GM19099 (cell line): ENCODE results near the gene CBFA2T2.

ENCODE experiments used
- POLR2A ChIP-seq: IDR thresholded peaks from 3 replicates; pipeline ENCODE4 v1.6.1; 2011; ENCODE audit warnings: low read depth; ENCODE audit not compliant: insufficient read length; ENCODE audit errors: extremely low read depth

Gene CBFA2T2

DNA sequence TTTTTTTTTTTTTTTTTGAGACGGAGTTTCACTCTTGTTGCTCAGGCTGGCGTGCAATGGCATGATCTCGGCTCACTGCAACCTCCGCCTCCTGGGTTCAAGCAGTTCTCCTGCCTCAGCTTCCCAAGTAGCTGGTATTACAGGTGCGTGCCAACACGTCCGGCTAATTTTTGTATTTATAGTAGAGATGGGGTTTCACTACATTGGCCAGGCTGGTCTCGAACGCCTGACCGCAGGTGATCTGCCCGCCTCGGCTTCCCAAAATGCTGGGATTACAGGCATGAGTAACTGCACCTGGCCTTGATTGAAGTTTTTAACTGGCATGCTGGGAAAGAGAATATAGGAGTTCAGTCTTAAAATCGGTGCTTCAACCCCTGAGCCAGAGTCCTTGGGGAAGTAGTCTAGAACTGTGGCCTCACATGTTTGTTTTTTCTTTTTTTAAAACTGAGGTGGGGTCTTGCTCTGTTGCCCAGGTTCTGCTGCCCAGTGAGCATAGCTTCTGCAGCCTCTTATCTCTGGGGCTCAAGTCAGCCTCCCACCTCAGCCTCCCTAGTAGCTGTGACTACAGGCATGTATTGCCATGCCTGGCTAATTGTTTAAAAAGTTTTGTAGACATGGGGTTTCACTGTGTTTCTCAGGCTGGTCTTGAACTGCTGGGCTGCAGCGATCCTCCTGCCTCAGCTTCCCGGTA, 3.3 kb downstream of the CBFA2T2 start:
- TF ChIP-seq POLR2A: no peak

DNA sequence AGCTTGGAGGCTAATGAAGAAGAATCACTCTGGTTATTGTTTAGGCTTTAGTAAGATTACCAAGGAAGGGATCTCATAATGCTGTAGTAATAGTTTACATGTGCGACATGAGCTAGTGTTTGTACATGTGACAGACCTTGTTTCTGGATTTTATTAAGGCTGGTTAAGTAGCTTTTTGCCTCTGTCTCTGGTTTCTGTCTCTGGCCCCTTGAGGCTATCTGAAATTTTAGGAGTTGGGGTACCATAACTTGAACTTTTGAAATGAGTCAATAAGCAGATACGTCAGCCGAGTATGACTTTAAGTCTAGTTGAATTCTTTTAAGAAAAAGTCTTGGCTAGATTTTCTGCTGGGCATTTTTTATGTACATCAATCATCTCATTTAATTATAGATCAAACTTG, 9.5 kb downstream of the CBFA2T2 start:
- TF ChIP-seq POLR2A: no peak

DNA sequence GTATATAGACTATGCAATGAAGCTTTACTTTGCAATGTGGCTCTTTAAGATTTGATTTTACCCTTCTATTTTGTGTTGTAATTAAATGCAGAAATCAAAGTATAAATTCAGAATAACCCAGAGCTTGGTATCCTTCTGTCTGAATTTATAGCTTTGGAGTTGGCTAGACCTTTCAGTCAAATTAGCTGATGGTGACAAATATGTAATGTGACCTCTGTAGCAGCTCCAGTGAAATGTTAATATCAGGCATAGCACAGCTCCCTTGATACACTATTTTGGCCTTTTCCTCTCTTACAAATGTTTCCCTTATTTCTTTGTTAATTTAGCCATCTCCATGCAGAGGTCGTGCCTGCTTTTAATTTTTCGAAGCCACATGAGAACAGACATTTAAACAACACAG, 11.1 kb downstream of the CBFA2T2 start:
- TF ChIP-seq POLR2A: no peak

DNA sequence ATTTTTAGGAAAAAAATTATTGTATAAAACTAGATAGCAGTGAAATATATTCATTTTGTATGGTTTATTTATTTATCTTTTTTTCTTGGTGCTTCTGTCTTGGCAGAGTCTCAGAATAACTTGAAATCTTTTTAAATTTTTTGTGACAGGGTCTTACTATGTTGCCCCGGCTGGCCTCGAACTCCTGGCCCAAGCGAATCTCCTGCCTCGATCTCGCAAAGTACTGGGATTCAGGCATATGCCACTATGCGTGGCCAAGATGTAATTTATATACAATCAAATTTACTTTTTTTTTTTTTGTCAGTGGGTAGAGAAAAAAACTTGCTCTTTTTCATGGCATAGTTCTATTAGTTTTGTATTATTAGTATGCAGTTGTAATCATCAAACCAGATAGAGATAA, 13.7 kb downstream of the CBFA2T2 start:
- TF ChIP-seq POLR2A: no peak

DNA sequence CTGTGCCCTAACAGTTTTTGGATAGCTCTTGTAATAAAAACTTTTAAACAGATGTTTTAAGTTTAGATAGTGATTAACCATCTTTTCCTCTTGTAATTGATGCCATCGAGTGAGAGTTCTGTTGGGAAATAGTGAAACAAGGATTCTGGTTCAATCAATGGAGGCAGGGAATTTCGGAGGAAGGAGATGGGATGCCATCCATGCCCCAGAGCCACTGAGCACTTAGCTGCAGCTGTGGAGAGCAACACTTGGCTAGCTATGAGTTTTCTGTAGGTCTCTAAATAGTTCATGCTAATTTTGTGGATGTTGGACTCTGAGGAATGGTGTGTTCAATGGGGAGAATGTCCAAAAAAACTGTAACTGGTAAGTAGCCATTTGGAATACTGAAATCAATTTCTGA, 16.7 kb downstream of the CBFA2T2 start:
- TF ChIP-seq POLR2A: no peak

DNA sequence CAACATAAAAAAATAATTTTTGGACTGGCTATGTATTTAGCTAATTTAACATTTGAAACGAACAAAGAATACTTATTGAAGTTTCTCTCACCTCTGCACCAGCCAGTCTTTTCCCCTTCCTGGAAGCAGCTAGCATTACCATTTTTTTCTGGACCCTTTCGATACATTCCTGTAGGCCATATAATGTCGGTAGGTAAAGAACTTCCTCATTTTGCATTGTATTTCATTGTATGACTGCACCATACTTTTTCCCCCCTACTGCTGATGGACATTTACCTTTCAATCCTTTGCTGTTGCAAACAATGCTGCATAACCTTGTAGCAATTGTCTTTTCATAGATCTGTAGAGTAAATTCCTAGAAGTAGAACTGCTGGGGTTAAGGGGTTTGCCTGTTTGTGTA, 17.6 kb downstream of the CBFA2T2 start:
- no peak for TF ChIP-seq POLR2A

DNA sequence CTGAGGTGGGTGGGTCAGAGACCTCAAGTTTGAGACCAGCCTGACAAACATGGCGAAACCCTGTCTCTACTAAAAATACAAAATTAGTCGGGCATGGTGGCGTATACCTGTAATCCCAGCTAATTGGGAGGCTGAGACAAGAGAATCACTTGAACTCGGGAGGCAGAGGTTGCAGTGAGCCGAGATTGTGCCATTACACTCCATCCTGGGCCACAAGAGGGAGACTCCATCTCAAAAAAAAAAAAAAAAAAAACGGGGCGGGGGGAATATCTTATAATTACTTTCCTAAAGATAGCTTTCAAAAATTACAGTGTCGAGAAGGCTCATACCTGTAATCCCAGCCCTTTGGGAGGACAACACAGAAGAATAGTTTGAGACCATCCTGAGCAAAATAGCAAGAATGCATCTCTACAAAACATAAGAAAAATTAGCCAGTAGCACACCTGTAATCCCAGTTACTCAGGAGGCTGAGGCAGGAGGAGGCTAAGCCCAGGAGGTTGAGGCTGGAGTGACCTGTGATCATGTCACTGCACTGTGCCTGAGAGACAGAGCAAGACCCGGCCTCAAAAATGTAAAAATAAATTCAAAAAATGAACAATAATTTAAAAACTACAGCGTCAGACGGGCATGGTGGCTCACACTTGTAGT, 25.8 kb downstream of the CBFA2T2 start:
- TF ChIP-seq POLR2A: no peak

DNA sequence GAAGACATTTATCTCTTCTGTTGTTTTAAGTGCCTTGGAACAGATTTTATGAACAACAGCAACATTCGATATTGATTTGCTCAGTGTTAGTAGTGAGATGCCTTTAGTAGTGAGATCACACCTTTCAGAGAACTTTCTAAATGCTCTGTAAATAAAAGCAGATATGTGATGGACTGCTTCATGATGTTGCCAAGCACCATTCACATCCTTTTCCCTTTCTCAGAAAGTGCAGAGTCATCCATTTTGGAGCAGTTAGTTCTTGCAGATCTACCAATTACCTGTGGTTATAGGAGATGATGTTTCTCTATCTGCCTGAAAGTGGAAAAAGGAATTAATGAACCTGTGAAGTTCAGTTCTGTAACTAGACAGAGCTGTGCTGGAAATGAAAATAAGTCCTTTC, 27.0 kb downstream of the CBFA2T2 start:
- TF ChIP-seq POLR2A: no peak

DNA sequence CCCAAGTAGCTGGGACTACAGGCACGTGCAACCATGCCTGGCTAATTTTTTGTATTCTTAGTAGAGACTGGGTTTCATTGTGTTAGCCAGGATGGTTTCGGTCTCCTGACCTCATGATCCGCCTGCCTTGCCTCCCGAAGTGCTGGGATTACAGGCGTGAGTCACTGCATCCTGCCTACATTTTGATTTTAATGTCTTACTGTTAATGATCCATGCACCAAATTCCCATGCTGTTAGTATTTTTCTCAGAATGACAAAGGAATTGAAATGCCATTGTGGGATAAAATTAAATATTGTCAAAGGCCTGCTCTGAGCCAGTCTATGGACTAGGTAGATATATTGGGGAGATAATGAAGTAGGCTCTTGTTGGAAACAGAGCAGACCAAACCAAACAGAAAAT, 28.2 kb downstream of the CBFA2T2 start:
- TF ChIP-seq POLR2A: no peak

DNA sequence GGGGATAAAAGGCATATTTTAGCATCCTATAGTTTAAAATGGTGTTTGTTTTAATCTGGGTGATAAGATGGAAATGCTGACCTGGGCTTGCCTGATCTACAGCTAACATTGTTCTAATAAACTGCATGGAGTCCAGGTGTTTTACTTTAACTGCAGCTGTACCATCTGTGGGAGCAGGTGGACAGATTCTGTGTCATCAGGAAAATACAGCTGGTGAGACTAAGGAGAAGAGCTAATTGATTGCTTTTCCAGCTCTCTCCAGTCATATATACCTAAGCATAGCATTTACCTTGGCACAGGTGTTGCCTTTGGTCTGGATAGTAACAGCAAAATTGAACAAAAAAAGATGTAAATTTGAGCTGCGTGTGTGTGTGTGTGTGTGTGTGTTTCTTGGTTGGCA, 31.6 kb downstream of the CBFA2T2 start:
- TF ChIP-seq POLR2A: no peak

DNA sequence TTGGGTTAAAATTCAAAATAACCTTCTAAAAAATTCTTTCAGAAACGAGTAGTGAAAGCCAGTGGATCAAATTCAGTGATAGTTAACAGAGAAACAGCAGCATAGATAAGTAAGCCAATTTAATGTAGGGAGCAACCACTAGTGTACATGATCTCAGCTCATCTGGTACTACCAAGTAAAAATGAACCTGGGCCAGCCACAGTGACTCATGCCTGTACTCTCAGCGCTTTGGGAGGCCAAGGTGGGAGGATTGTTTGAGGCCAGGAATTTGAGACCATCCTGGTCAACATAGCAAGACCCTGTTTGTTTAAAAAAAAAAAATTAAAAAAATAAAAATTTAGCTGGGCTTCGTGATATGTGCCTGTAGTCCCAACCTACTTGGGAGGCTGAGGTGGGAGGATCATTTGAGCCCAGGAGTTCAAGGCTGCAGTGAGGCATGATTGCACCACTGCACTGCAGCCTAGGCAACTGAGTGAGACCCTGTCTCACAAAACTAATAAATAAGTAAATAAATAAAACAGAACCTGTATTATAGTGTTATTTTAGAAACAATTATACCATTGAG, 32.4 kb downstream of the CBFA2T2 start:
- no peak for TF ChIP-seq POLR2A

DNA sequence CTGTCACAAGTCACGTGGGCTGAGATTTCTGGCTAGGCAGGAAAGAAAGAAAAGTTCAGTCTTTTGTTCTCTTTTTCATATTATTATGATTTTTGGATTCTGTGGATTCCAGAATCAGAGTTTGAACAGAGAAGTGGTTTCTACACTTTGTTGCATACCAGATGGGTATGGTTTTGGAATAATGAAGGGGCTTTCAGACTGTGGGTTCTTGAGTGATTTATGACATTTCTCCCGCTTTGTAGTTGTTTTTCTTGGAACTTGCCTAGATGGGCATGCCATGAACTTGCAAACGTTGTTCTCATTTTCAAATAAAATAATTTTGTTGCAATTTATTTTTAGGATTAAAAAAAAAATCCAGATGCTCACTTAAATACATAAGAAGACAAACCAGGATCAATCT, 34.4 kb downstream of the CBFA2T2 start:
- TF ChIP-seq POLR2A: no peak

DNA sequence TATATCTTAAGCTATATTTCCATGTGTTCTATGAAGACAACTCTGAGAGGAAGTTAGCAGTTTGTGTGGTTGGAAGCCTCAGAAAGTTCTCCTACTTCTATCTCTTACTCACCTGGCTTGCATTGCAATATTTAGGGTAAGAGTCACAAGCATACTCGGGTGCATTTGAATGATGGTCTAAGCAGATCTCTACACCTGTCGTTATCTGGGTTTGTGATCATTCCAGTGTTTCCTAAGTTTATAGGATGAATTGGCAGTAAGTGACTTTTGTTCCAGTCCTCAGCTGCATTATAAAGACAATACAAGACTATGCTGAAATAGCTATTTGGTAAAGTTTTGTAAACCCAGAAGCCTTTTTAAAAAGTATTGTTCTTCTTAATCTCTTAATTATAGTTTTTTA, 36.9 kb downstream of the CBFA2T2 start:
- no peak for TF ChIP-seq POLR2A

DNA sequence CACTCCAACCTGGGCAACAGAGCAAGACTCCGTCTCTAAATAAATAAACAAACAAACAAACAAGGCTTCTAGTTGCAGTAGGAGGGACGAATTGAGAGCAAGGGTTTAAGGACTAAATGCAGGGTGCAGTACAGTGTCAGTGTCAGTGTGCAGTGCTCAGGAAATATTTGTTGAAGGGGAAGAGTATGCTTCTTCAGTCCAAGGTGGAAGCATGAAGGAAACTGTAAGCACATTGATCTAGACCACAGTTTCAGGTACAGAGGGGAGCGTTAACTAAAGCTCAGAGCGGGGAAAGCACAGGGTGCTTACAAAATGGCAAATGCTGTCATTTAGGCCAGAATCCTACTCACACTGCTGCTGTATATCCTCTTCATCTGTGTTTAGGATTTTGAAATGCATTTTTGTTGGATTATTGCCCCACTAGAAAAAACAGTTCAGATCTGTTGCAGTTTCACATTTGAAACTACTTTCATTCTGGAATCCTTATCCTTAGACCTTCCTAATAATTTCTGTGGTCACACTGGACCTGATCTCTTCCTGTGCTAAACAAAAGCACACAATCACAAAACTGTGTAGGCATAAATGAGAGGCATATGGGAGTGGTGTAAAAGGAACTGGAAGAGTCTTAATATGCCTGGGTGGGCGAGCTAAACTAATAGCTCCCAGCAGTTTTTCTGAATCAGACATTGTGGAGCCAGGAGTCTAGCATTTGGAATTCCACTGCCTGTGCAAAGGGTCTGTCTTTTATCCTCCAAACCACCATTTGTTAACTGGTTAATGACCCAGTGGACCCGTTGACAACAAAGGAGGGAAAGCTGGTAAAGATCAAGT, 41.4 kb downstream of the CBFA2T2 start:
- TF ChIP-seq POLR2A: no peak

DNA sequence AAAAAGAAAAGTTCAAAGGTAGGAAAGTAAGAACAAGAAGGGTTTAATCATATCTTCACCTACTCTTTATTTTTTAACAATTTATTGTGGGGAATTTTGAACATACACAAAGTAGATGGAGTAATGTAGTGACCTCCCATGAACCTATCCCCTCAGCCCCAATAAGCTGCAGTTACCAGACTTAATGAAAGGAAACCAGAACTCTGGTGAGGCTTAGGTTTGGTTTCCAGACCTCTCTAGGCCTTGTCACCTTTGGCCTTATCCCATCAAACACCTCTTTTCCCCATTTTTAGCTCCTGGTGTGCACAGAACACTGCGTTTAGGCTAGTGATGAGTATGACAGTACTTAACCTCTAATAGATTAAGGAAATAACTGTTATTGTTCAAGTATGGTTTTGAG, 42.0 kb downstream of the CBFA2T2 start:
- no peak for TF ChIP-seq POLR2A
